Measurements from ENCODE around the gene SPATA4.

GRCh38 chr4:176230836-176231235 is 35.5 kb upstream of the SPATA4 start:
- TF ChIP-seq CTCF (IDR thresholded peaks at IDR 0.05) = no peak
- TF ChIP-seq POLR2A (IDR thresholded peaks at IDR 0.05) = no peak

Measured in right lobe of liver (tissue), 4 donors.